DND-41 (cell line): ENCODE measurements around the gene GDPD4.

Source experiments
- ATAC-seq: fragments of 200-7000 bp; cut with Tn5 transposase; 3 replicates; pipeline ENCODE4 v1.9.1; 2021; ENCODE audit warnings: low read depth; ENCODE audit not compliant: insufficient read depth
- DNase-seq: peaks from one replicate; pipeline ENCODE4 v3.0.0-alpha.2; 2020
- H2AFZ ChIP-seq: 2 replicates; pipeline ENCODE4 v1.6.0; 2012; ENCODE audit warnings: low read depth, low read length
- H3K27ac ChIP-seq: 2 replicates; pipeline ENCODE4 v1.5.1; 2012; ENCODE audit warnings: low read length, inconsistent platforms
- H3K27me3 ChIP-seq: fragments of 200-600 bp; sonication (generic); 2 replicates; pipeline ENCODE4 v1.6.0; 2012; ENCODE audit warnings: low read length, mild to moderate bottlenecking, inconsistent platforms; ENCODE audit not compliant: insufficient read depth, poor library complexity
- H3K36me3 ChIP-seq: 2 replicates; pipeline ENCODE4 v1.5.1; 2012; ENCODE audit warnings: low read length, inconsistent platforms; ENCODE audit not compliant: insufficient read depth
- H3K4me1 ChIP-seq: 2 replicates; pipeline ENCODE4 v1.5.1; 2012; ENCODE audit warnings: mild to moderate bottlenecking, low read length; ENCODE audit not compliant: insufficient read depth
- H3K4me2 ChIP-seq: 2 replicates; pipeline ENCODE4 v1.6.0; 2012; ENCODE audit warnings: mild to moderate bottlenecking, moderate library complexity, low read length, inconsistent platforms; ENCODE audit not compliant: insufficient read depth
- H3K4me3 ChIP-seq, 2 experiments: fragments of 200-600 bp in 1 of 2; shearing (Covaris generic) in 1 of 2; 2 replicates each; pipeline ENCODE4 v1.5.1; 2012 to 2016; ENCODE audit warnings: inconsistent platforms in 2 of 2, low read length in 2 of 2, mild to moderate bottlenecking in 2 of 2, low read depth in 1 of 2, moderate library complexity in 1 of 2
- H3K79me2 ChIP-seq: 2 replicates; pipeline ENCODE4 v1.6.0; 2012; ENCODE audit warnings: low read length, inconsistent platforms; ENCODE audit not compliant: insufficient read depth
- H3K9ac ChIP-seq: 2 replicates; pipeline ENCODE4 v1.6.0; 2012; ENCODE audit warnings: low read depth, mild to moderate bottlenecking, inconsistent platforms, low read length, moderate library complexity
- H3K9me3 ChIP-seq: 2 replicates; pipeline ENCODE4 v1.5.1; 2012; ENCODE audit warnings: low read length, moderate library complexity, mild to moderate bottlenecking, inconsistent platforms; ENCODE audit not compliant: insufficient read depth, severe bottlenecking
- H4K20me1 ChIP-seq: 2 replicates; pipeline ENCODE4 v1.6.0; 2012; ENCODE audit warnings: low read length; ENCODE audit not compliant: insufficient read depth
- CTCF ChIP-seq: IDR thresholded peaks from 2 replicates; pipeline ENCODE4 v1.5.1; 2012; ENCODE audit warnings: borderline replicate concordance, low read length, moderate library complexity, mild to moderate bottlenecking; ENCODE audit not compliant: poor library complexity, severe bottlenecking; ENCODE audit errors: extremely low read depth
- EZH2 ChIP-seq: IDR thresholded peaks from 3 replicates; pipeline ENCODE4 v1.6.1; 2012; ENCODE audit warnings: borderline replicate concordance, low read depth, mild to moderate bottlenecking, moderate library complexity, low read length, inconsistent platforms; ENCODE audit not compliant: severe bottlenecking

Gene GDPD4

GRCh38 chr11:77178150-77178549 lies 123.3 kb downstream of the GDPD4 start:
- no peak for DNase-seq

GRCh38 chr11:77176996-77177395 lies 124.5 kb downstream of the GDPD4 start:
- H4K20me1 ChIP-seq: no peaks in the 10 kb centered on the region; the same call in 1 of the 2 replicates
- no peaks in the 10 kb centered on the region for H3K4me1 ChIP-seq
- no peaks in the 10 kb centered on the region for H3K79me2 ChIP-seq
- H3K27ac ChIP-seq: no peak overlapping the region
- no peak overlapping the region for H2AFZ ChIP-seq
- no peaks in the 10 kb centered on the region for H3K36me3 ChIP-seq
- DNase-seq: no peak
- TF ChIP-seq EZH2 (no peak), CTCF (no peak)
- H3K4me3 ChIP-seq: no peak overlapping the region
- no peak for ATAC-seq
- no peak overlapping the region for H3K9ac ChIP-seq
- no peak overlapping the region for H3K4me2 ChIP-seq
- no peaks in the 10 kb centered on the region for H3K27me3 ChIP-seq
- H3K9me3 ChIP-seq: no peaks in the 10 kb centered on the region

More at GRCh38 chr11:77178150-77178549, 123.3 kb downstream of the GDPD4 start:
- no peak overlapping the region for H3K9ac ChIP-seq
- no peaks in the 10 kb centered on the region for H3K79me2 ChIP-seq
- H3K4me3 ChIP-seq: no peak overlapping the region
- TF ChIP-seq CTCF: no peak
- TF ChIP-seq EZH2: no peak
- H3K9me3 ChIP-seq: no peaks in the 10 kb centered on the region
- H3K27me3 ChIP-seq: no peaks in the 10 kb centered on the region
- H4K20me1 ChIP-seq: no peaks in the 10 kb centered on the region
- H3K4me1 ChIP-seq: no peaks in the 10 kb centered on the region
- no peak for ATAC-seq
- no peak overlapping the region for H2AFZ ChIP-seq
- no peaks in the 10 kb centered on the region for H3K36me3 ChIP-seq
- no peak overlapping the region for H3K4me2 ChIP-seq
- H3K27ac ChIP-seq: no peak overlapping the region

GRCh38 chr11:77175869-77176539 lies 125.5 kb downstream of the GDPD4 start:
- Histone ChIP-seq H3K4me3 (no peak overlapping the region), H3K4me2 (no peak overlapping the region), H3K9me3 (no peaks in the 10 kb centered on the region), H3K36me3 (no peaks in the 10 kb centered on the region), H3K27ac (no peak overlapping the region), H3K9ac (no peak overlapping the region), H2AFZ (no peak overlapping the region), H3K79me2 (no peaks in the 10 kb centered on the region), H4K20me1 (no peaks in the 10 kb centered on the region; the same call in 1 of the 2 replicates), H3K4me1 (no peaks in the 10 kb centered on the region), H3K27me3 (no peaks in the 10 kb centered on the region)
- no peak for ATAC-seq
- no peak for DNase-seq
- TF ChIP-seq CTCF: no peak
- no peak for TF ChIP-seq EZH2
